HG02852 (cell line): ENCODE data around the gene ZMYND8.
"Not testable (repeated sequence)": the region's sequence is repeated elsewhere in the genome, so short reads cannot be mapped to it uniquely, and the experiment has no call there.

ENCODE experiments used
- ATAC-seq: cut with Tn5 transposase; IDR thresholded peaks from one replicate; pipeline ENCODE4 v1.9.1; 2021; ENCODE audit warnings: mild to moderate bottlenecking, moderate library complexity; ENCODE audit not compliant: unreplicated experiment

ZMYND8 gene

DNA sequence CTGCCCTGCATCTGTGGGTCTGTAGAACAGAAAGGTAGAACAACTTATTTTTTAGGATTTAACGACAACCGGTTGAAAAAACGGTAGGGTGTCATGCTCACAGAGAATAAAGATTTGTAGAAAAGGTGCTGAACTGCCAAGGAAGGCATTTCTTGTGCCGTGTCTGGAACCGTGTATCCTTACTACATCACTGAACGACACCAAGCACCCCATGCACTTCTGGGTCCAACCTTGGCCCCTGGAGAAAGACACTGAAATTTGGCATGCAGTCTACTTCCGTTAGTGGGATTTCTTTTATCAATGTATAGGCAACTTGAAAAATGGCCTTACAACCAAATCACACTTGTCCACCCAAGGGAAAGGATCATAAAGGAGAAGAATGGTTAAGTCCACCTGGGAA is 145.5 kb downstream of the ZMYND8 start:
- no peak for ATAC-seq

DNA sequence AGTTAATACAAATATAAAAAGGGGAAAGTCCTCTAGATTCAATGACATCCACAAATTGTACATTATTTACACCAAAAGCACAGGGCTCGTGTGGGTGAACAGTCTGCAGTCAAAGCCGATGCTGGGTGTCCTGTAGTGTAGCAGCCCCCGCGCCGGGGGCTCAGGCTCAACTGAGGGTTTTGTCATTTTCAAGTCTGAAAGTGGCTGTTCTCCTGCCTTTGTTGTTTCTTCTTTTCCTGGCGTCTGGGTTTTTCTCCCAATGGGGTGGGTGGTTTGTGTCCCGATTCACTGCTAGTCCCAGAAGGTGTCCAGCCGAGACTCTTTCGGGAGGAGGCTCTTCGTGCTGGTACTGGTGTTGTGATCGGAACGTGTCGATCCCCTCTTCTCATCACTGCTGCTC is 146.0 kb downstream of the ZMYND8 start:
- ATAC-seq = no peak

DNA sequence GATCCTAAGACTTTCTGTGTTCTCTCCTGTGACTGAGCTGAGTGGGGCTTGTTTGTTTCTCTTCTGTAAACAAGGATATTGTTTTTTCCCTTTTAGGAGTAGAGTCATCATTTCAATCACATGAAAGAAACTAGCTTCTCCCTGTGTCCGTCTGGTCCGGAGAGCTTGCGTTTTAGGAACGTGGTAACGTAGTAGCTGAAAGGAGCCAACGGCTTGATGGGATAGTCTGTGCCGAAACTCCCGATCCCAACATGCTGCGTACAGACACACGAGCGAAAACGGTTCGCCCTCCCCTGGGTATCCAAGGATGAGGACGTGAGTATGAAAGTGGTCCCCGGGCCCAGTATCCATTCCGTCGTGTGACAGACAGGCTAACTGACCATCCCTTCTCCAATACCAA is 146.5 kb downstream of the ZMYND8 start:
- ATAC-seq = no peak

DNA sequence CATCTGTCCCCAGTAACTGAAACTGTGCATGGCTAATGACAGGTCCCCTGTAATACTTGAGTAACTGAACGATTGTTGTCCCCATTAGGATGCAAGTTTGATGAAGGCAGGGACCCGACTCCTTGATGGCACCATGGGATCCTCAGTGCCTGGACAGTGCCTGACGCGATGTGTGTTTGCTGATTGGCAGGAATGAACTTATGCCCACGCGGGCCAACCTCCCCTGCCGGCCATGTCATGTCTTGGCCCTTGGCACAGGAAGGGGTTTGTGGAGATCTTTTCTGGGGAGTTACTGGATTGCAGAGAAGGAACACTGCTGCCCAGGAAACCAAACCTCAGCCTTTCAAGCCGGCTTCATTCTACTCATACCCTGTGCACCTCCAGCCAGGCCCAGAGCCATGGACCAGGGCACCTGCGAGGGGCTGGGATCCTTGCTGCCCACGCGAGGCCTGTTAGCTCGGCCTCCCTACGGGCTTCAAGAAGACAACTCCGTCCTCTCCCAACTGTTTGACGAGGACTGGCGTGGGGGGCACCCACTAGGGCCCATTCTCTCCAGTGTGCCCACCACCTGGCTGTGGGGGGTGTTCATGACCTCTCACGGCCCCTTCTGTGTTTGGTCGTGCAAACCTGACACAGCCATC is 147.8 kb downstream of the ZMYND8 start:
- ATAC-seq = no peak

DNA sequence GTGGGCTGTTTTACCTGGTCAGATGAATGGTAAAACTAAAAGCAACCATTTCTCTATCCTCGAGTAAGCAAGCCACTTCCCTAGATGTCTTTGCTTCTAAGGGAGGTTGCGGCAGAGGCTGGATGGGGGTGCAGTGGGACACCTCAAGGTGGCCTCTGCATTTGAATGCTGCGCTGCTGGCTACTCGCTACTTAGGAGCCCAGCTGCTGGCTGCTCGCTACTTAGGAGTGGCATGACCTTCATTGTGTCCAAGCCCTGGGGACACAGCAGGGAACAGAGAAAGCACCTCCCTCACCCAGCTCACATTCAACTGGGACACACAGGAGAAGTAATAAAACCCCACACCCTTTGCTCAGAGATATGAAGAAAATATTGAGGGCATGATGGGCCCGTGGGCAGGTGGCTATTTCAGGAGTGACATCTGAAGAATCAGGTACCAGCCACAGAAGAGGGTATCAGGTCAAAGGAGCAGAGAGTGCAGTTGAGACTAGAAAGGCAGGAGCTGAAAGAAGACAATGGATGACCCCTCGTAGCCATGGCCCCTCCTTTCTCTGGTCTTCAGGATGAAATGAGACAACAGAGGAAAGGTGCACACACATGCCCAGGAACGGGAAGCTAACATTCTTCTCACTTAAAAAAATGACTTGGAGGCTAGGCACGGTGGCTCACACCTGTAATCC is 149.4 kb downstream of the ZMYND8 start:
- ATAC-seq = no peak

DNA sequence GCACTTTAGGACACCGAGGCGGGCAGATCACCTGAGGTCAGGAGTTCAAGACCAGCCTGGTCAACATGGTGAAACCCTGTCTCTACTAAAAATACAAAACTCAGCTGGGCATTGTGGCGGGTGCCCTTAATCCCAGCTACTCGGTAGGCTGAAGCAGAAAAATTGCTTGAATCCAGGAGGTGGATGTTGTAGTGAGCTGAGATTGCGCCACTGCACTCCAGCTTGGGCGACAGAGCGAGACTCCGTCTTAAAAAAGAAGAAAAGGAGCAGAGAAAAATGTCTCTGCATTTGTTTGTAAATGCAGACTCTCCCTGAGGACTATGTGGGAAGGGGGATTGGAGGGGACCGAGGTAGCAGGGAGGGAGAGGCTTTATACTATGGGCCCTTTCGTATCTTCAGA is 149.9 kb downstream of the ZMYND8 start:
- ATAC-seq = not testable (repeated sequence)

DNA sequence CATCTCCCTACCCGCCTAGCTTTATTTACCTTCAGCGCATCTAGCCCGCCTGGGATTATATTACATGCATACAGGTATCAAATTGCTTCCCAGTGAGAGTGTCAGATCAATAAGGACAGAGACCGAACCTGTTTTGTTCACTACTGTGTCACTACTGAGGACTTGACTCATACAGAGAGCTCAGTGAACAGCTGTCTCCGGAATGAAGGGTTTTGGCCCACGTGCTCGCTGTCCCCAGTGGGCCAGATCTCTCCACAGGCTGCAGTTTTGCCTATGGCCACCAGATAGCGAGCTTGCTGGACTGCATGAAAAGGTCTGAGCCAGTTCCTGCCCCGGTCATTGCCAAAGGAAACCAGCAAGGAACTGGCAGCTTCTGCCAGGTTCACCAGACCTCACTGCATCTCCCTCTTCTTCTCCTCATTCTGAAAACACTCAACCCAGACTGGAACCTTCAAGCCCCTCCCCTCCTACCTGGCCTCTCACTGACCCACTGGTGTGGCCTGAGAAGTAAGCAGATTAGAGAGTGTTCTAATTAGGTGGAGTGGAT is 150.8 kb downstream of the ZMYND8 start:
- peak; percentile 62 for ATAC-seq

DNA sequence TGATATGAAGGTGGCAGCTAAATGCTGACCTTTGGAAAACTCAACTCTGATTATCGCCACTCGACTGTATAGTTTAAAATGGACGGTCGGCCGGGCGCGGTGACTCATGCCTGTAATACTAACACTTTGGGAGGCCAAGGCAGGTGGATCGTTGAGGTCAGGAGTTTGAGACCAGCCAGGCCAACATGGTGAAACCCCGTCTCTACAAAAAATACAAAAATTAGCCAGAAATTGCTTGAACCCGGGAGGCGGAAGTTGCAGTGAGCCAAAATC is 151.7 kb downstream of the ZMYND8 start:
- ATAC-seq = not testable (repeated sequence)

DNA sequence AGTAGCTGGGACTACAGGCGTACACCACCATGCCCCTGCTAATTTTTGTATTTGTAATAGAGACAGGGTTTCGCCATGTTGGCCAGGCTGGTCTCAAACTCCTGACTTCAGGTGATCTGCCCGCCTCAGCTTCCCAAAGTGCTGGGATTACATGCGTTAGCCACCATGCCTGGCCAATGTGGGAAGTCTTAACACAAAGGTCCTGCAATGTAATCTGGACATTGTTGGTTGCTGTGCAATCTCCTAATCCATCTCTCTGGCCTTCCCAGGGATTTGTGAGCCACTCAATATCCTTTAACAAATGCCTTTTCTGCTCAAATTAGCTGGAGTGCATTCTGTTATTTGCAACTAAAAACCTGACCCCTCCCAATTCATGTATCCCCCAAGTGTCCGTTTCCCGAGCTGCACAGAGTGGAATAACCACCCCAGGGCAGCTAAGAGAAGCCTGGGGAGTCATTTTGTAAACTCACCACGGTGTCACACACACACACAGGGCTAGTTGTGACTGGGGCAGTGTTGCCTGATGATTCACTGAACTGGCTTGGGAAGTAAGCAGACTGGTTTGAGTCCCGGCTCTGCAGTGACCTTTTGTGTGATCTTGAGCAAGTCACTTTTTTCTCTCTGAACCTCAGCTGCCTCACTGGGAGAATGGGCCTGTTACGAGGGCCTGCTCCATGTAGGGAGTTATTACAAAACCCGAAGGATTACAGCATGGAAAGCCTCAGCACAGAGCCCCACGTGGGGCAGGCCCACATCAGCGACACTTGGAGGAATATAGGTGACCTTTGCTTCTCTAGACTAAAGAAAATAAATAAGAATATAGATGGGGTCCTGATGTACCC is 152.3 kb downstream of the ZMYND8 start:
- no peak for ATAC-seq

DNA sequence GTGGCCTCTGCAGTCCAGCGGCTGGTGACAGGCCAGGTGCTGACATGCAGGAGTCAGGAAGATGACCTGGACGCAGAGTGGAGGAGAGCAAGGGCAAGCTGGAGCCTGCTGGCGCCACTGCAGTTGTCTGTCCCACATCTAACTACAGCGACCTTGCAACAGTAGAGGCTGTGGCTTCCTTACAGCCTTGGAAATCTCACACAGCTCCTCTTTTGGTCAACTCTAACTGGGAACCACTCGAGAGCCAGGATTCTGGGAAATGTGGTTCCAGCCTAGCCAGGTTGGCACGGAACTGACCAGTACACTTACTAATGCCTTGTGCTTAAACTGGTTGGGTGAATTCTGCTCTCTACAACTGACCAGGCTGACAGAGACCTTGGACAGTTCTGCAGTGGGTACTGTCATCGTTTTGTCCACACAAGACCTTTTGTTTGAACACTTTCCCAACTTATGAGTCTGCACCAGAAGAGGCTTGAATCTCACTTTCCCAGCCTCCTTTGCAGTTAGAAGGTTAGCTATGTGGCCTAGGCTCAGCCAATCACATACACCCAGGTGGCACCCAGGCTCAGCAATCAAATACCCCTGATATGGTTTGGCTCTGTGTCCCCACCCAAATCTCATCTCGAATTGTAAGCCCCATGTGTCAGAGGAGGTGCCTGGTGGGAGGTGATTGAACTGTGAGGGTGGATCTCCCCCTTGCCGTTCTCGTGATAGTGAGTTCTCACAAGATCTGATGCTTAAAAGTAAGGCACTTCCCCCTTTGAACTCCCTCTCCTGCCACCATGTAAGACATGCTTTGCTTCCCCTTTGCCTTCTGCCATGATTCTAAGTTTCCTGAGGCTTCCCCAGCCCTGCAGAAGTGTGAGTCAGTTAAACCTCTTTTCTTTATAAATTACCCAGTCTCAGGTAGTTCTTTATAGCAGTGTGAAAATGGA is 153.5 kb downstream of the ZMYND8 start:
- ATAC-seq = no peak

DNA sequence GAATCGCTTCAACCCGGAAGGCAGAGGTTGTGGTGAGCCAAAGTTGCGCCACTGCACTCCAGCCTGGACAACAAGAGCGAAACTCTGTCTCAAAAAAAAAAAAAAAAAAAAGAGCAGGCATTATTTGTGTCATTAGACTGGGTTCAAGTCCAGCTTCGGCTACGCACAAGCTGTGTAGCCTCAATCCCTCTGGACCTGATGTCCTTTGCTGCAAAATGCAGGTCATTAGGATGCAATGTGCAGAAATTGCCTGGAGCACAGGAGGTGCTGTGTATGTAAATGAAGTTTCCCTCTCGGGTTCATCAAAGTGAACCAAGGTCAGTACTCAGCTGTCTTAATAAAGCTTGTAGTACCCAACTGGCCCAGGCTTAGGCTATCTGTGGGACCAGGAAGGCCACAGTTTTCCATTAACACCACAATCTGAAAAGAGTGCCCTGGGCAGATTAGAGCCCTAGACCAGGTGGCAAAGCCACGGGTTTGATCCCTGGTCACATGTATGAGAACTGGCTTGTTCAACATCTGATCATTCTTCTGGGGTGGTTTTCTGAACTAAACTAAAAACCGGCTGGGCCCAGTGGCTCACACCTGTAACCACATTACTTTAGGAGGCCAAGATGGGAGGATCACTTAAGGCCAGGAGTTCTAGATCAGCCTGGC is 155.3 kb downstream of the ZMYND8 start:
- no peak for ATAC-seq

DNA sequence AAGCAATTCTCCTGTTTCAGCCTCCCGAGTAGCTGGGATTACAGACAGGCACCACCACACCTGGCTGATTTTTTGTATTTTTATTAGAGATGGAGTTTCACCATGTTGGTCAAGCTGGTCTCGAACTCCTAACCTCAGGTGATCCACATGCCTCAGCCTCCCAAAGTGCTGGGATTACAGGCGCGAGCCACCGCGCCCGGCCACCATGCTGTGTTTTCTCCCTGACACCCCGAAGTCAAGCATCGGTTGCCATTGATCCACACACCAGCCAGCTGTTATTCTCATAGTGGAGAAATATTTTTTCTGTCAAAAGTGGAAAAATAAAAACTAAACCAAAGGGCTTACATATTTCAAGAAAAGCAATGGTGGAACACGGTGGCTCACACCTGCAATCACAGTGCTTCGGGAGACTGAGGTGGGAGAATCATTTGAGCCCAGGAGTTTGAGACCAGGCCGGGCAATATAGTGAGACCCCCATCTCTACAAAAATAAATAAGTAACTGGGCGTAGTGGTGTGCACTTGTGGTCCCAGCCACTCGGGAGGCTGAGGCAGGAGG is 157.4 kb downstream of the ZMYND8 start:
- no peak for ATAC-seq

DNA sequence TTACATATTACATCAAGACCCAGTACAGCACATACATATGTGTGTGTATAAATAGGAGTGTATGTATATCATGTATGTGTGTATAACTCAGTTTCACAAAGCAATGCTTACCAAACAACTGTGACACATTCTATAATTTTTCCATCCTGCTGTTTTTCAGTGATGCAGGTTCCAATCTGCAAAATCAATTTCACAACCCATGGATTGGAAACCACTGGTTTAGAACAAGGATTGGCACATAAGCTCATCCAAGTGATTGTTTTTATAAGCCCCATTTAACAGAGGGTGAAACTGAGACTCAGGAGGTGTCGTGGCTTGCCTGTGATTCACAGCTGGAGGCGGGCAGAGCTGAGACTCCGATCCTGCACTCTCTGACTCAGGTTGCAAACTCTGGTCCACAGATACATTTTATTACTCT is 158.2 kb downstream of the ZMYND8 start:
- no peak for ATAC-seq

DNA sequence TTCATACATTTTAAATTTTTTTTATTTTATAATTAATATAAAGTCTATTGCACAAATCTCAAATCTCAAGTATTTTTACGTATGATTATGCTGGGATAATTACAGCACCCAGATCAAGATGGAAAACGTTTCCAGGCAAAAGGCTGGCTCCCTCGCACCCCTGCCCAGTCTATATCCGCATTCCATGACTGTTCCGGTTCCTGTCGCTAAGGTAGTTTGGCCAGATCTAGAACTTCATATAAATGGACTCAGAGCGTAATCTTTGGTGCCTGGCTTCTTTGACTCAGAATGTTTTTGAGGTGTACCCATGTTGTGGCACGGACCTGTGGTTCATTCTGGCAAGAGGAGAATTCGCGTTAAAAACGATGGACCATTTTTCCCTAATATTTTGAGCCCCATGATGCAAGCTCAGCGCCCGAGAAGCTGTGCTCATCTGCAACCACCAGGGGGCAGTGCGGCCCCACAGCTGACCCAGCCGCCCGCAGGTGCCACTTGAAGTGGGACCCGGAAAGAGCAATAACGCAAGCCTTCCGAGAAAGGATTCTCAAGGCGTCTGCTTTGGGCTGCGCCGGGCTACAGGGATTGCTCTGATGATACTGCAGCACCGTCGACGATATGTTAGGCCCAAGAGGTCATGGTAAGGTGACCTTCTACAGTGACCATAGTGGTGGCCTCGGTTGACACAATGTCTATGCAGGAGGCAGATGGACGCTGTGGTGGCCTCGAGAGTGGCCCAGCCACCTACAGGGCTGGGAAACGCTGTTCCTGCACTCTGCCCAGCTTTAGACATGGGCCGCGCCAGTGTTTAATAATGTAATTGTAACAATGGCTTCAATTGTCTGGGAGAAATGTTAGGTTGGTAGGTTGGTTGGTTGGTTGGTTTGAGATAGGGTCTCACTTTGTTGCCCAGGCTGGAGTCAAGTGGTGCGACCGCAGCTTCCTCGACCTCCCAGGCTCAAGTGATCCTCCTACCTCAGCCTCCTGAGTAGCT is 160.1 kb downstream of the ZMYND8 start:
- ATAC-seq = no peak

DNA sequence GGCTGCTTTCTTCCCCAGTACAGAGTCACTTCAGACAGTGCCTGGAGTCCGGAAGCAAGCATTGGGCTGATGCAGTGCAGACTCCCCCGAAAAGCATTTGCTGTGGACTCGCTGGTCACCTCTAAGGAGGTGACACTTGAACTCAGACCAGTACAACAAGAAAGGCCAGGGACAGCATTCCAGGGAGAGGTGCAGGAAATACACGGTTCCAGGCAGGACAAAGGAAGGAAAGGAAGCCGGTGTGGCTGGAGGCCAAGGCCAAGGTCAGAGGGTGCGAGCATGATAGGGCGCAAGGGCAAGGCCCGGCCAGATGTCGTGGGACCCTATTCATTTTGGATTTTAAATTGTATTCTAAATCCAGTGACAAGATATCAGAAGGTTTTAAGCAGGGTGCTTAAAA is 160.9 kb downstream of the ZMYND8 start:
- no peak for ATAC-seq

DNA sequence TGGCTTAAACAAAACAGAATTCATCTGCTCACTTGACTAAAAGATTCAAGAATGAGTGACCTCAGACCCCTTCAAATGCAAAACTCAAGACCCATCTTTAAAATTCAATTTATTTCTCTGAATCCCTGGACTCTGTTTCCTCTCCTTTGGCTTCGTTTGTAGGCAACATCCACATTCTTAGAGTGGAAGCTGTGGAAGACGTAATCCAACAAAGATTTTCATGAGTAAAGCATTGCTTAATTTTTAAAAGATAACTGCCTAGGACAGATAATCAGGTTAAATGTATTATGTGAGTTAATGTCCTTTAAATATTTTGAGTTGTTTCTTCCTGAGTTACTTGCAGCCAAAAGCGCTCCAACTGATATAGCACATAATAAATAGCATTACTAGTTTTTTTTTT is 164.5 kb downstream of the ZMYND8 start:
- no peak for ATAC-seq

DNA sequence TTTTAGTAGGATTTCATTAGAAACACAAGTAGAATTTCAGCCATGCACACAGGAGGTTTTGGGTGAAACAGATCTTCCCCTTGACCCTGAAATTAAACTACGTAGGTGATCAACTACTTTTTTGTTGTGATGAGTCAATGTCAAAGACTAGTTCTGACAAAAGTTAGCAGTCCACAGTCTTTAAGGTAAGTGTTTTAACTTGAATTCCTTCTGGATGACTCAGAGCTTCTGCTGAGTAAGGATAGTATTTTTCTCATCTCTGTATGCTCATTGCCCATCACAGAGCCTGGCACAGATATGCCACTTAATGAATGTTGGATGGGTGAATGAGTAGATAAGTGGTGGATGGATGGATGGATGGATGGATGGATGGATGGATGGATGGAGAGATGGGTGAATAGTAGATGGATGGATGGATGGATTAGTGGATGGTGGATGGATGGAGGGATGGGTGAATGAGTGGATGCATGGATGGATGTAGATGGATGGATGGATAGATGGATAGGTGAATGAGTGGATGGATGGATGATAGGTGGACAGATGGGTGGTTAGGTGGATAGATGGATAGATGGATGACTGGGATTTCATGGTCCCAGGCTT is 165.3 kb downstream of the ZMYND8 start:
- ATAC-seq = no peak

DNA sequence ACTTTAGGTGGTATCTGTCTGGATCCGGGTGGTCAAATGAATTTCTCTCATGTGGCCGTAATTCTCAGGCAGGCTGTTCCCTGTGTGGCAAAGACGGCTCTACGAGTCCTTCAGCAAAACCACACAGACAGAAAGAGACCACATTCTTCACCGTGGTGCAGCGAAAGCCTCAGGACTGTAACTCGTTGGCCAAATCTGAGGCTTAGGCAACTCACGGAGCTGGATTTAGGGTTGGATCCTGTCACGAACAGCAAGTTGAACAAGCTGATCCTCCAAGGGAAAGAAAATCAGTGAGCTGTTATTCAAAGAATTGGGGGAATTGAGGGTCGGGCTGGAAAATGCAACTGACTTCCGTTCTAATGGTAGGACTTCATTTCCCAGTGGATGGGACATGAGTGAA is 167.4 kb downstream of the ZMYND8 start:
- no peak for ATAC-seq
